Breast epithelium (tissue), 3 donors: ENCODE measurements around the gene DNAJB5.

ENCODE experiments used
- CTCF ChIP-seq, 3 donors: fragments of 450-650 bp; IDR thresholded peaks; one replicate each; pipeline ENCODE4 v1.5.1; 2016 to 2017; ENCODE audit warnings: antibody characterized with exemption in 3 of 3, mild to moderate bottlenecking in 3 of 3, moderate library complexity in 3 of 3
- POLR2A ChIP-seq: fragments of 450-650 bp; IDR thresholded peaks from one replicate; pipeline ENCODE4 v1.6.1; 2016; ENCODE audit warnings: antibody characterized with exemption, mild to moderate bottlenecking, moderate library complexity
- POLR2AphosphoS5 ChIP-seq, 3 donors: sonication (generic); formaldehyde crosslinking; IDR thresholded peaks; one replicate each; pipeline ENCODE4 v1.6.1; 2017; ENCODE audit warnings: antibody characterized with exemption in 3 of 3

- TF ChIP-seq CTCF (IDR thresholded peaks at IDR 0.05), result no peak
- no peak for TF ChIP-seq POLR2A
- no peak for TF ChIP-seq POLR2AphosphoS5 (IDR thresholded peaks at IDR 0.05)
Measured at GRCh38 chr9:34988218-34989002, 1.1 kb upstream of the DNAJB5 start.
